Astrocyte (in vitro differentiated cells and primary cell): Measurements from ENCODE around the gene SCYL3.

ENCODE experiments used
- EZH2 ChIP-seq: IDR thresholded peaks from 2 replicates; pipeline ENCODE4 v1.6.1; 2012; ENCODE audit warnings: mild to moderate bottlenecking, low read length, inconsistent platforms; ENCODE audit not compliant: insufficient read depth
- TF ChIP-seq, protein P1 (sequence below): IDR thresholded peaks from 2 replicates; pipeline ENCODE4 v1.5.1; 2011; ENCODE audit warnings: low read depth, mild to moderate bottlenecking, inconsistent platforms, low read length, moderate library complexity; ENCODE audit not compliant: insufficient read depth

DNA sequence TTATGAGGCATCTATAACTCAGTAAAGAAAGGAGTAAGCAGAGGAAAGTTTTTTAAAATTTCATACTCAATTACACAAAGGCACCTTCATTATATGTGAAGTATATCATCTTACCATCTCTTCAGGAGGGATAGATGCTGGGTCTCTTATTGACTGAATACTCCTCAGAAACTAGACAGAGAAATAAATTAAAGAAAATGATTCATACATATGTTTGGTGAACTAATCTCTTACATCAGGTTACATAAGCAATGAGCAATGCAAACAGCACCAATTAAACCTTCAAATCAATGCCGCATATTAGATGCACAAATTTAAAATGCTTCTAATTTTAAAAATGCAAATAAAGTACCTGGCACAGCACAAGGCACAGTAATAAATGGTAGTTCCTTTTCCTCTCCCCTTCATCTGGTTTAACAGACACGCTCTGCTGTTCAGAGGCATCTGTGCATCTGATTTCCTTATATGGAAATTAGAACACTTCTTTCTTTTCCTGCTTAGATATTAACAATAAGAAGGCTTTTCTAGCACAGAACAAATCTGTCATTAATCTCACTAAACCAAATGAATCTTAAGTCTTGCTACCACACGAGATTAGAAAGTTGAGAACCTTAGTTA, 20.0 kb downstream of the SCYL3 start:
- TF ChIP-seq, protein P1, sequence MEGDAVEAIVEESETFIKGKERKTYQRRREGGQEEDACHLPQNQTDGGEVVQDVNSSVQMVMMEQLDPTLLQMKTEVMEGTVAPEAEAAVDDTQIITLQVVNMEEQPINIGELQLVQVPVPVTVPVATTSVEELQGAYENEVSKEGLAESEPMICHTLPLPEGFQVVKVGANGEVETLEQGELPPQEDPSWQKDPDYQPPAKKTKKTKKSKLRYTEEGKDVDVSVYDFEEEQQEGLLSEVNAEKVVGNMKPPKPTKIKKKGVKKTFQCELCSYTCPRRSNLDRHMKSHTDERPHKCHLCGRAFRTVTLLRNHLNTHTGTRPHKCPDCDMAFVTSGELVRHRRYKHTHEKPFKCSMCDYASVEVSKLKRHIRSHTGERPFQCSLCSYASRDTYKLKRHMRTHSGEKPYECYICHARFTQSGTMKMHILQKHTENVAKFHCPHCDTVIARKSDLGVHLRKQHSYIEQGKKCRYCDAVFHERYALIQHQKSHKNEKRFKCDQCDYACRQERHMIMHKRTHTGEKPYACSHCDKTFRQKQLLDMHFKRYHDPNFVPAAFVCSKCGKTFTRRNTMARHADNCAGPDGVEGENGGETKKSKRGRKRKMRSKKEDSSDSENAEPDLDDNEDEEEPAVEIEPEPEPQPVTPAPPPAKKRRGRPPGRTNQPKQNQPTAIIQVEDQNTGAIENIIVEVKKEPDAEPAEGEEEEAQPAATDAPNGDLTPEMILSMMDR = no peak
- no peak for TF ChIP-seq EZH2
